RWPE1 (cell line): ENCODE measurements around the gene WDR48.
A peak's percentile ranks its signal among the peaks of the same experiment; 100 is the strongest.

Source experiments
- CTCF ChIA-PET: fragments of 350-600 bp; sonication (Branson Sonifier 250); formaldehyde crosslinking; extraction: SDS; loops from one replicate; lab custom pipeline; 2021; lab: Yijun Ruan, JAX
- POLR2A ChIA-PET: fragments of 400-600 bp; formaldehyde crosslinking; extraction: SDS; loops from one replicate; lab custom pipeline; 2020; ENCODE audit warnings: antibody characterized with exemption; ENCODE audit not compliant: low non-redundant PET; lab: Yijun Ruan, JAX
- DNase-seq: peaks from one replicate; pipeline ENCODE4 v3.0.0; 2012; ENCODE audit warnings: low spot score
- H3K27ac ChIP-seq: fragments of 450-650 bp; 2 replicates; pipeline ENCODE4 v1.5.1; 2017
- TF ChIP-seq, protein P1 (sequence below): fragments of 450-650 bp; conservative IDR thresholded peaks from 2 replicates; pipeline ENCODE4 v1.5.1; 2017; ENCODE audit warnings: low read depth, mild to moderate bottlenecking

The WDR48 gene

DNA sequence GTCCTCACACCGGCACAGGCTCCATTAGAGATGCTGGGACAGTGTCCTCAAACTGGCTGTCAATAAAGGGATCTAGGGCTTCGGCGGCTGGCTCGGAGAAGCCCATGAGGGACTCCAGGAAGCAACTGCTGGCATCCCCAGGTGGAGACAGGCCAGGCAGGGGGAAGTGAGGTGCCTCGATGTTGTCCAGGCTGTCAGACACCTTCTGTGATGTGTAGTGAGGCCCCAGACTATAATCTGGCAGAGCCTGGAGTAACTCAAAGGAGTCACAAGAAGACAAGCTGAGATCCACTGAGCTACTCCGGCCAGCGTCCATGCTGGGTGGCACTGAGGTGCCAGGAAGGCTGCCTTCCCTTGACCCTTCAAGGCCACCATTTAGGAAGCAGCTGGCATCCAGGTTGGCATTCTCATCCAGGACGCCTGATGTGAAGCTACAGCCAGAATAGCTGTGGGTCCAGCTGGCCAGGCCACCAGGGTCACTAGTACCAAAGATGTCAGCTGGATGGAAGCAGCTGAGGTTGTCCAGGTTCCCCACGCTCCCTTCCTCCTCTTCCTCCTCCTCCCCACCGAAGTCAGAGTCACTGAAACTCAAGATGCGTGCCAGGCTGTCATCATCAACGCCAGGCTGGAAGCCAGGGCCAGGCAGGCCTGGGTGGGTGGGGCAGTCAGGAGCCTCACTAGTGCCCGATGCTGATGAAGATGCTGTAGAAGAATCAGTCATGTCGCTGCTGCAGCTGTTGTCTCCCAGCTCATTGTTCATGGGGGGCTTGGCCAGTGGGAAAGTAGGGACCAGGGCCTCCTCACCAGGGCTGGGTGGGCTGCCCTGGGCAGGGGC is 91.5 kb downstream of the WDR48 start:
- H3K27ac ChIP-seq = peak overlapping the region; percentile 91
- TF ChIP-seq, protein P1, sequence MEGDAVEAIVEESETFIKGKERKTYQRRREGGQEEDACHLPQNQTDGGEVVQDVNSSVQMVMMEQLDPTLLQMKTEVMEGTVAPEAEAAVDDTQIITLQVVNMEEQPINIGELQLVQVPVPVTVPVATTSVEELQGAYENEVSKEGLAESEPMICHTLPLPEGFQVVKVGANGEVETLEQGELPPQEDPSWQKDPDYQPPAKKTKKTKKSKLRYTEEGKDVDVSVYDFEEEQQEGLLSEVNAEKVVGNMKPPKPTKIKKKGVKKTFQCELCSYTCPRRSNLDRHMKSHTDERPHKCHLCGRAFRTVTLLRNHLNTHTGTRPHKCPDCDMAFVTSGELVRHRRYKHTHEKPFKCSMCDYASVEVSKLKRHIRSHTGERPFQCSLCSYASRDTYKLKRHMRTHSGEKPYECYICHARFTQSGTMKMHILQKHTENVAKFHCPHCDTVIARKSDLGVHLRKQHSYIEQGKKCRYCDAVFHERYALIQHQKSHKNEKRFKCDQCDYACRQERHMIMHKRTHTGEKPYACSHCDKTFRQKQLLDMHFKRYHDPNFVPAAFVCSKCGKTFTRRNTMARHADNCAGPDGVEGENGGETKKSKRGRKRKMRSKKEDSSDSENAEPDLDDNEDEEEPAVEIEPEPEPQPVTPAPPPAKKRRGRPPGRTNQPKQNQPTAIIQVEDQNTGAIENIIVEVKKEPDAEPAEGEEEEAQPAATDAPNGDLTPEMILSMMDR = no peak
- no peak for DNase-seq
- ChIA-PET POLR2A (no interaction called here), CTCF (no interaction called here)

DNA sequence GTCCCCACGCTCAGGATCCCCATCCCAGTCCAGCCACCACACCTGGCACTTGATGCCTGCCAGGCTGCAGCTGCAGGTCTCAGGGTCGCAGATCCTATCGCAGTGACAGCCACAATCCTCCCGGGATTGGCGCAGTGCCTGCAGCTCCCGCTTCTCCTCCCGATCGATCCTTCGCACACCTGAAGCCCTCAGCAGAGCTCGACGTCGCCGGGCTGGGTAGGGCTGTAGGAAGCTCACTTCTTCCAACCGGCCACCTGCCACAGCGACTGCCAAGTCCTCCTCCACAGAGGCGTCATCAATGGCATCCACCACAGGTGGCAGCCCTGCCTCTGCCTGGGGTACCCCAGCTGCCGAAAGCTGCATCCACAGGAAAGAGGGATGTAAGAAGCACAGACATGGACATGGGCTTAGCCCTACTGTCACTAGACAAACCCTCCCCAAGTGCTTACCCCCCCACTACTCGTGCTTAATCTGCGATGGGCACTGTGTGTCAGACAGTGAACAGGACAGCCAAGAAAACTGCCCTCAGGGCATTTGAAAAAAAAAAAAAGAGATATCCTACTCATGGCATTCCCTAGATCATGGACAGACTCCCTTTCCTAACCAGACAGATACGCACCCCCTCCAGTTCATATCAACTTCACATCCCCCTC is 92.4 kb downstream of the WDR48 start:
- peak overlapping the region; percentile 91 for H3K27ac ChIP-seq
- ChIA-PET CTCF (no interaction called here), POLR2A (no interaction called here)
- DNase-seq = no peak
- TF ChIP-seq, protein P1 = no peak

DNA sequence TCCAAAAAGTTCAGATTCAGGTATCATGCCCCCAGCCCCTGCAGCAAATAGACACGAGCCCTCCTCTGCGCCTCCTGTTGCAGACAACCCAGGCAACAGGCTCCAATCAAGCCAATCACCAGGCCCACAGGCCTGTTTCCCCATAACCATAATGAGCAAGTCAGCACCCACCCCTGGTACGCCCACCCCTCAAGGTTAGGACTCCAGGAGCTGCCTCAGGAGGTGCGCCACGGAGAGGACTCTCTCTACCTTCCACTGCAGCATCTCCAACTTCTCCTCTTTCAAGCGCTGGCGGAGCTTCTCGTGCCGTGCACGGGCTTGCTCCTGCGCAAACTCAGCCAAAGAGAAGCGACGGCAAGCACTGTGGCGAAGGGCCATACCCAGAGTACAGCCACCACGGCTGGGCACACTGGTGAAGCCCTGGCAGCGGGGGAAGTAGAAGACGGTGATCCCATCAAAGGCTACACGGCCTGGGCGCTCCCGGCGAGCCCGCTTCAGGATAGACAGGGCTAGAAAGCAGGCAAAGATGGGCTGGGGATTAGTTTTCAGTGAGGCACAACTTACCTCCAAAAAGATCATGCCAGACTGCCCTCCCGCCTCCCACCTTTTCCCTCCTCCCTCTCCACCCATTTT is 93.0 kb downstream of the WDR48 start:
- ChIA-PET CTCF (interaction anchor here (0.6 kb wide), 1 partner anchor 37 kb away, joined by 3 read pairs; no protein-coding TSS in a partner anchor), POLR2A (no interaction called here)
- H3K27ac ChIP-seq = peak overlapping the region; percentile 91
- DNase-seq = no peak
- TF ChIP-seq, protein P1 = no peak

DNA sequence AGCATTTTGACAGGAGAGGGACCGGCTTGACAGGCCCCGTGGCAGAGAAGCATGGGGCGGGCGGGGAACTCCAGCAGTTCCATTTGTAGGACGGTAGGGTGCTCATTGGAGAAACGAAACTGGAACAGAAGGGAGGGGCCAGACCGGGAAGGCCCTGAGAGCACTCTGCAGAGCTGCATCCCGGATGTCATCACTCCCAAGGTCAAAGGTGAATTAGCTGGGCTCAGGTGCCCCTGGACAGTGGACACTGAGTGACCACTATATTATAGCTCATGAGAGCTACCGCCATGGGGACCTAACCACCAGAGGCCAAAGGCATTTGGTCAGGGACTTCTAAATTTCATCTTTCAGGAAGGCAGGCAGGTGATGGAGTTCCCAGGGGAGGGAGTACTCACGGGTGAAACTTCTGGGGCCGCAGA is 94.3 kb downstream of the WDR48 start:
- ChIA-PET CTCF (interaction anchor here (0.7 to 1.2 kb wide), 2 partner anchors 20 to 706 kb away, joined by 3 to 6 read pairs; no protein-coding TSS in a partner anchor), POLR2A (no interaction called here)
- H3K27ac ChIP-seq = peak overlapping the region; percentile 94
- TF ChIP-seq, protein P1 = no peak
- no peak for DNase-seq
